Fibroblast of lung (primary cell): ENCODE data around the gene HSD17B8. TPM values are rescaled to one million over a fixed set of nuclear protein-coding genes. Genes with fewer than 3 reads are reported as not detected.

Experiments
- DNase-seq, 2 donors: peaks; one replicate each; pipeline versions ENCODE4 v3.0.0 to v3.0.0-alpha.2; 2010; ENCODE audit warnings: low read depth in 2 of 2
- H2AFZ ChIP-seq: 2 replicates; pipeline ENCODE4 v1.5.1; 2012; ENCODE audit warnings: low read length, control low read depth, inconsistent platforms
- H3K27ac ChIP-seq: 2 replicates; pipeline ENCODE4 v1.5.1; 2011; ENCODE audit warnings: low read length, control low read depth; ENCODE audit not compliant: insufficient read depth
- H3K27me3 ChIP-seq: 2 replicates; pipeline ENCODE4 v1.5.1; 2011; ENCODE audit warnings: mild to moderate bottlenecking, low read length; ENCODE audit not compliant: control insufficient read depth, insufficient read depth
- H3K36me3 ChIP-seq: 2 replicates; pipeline ENCODE4 v1.5.1; 2011; ENCODE audit warnings: low read length; ENCODE audit not compliant: control insufficient read depth, insufficient read depth
- H3K4me1 ChIP-seq: 2 replicates; pipeline ENCODE4 v1.5.1; 2011; ENCODE audit warnings: low read length; ENCODE audit not compliant: control insufficient read depth, insufficient read depth; ENCODE audit errors: extremely low read depth
- H3K4me2 ChIP-seq: 2 replicates; pipeline ENCODE4 v1.5.1; 2011; ENCODE audit warnings: low read length, control low read depth; ENCODE audit not compliant: insufficient read depth; ENCODE audit errors: extremely low read depth
- H3K4me3 ChIP-seq, 4 experiments: fragments of 200-600 bp in 1 of 4; sonication (generic) in 1 of 4; replicated peaks in 1 of 4; 2 replicates each; pipeline ENCODE4 v1.5.1; 2011 to 2016; ENCODE audit warnings: low read length in 4 of 4, low read depth in 3 of 4, mild to moderate bottlenecking in 3 of 4, control low read depth in 2 of 4, inconsistent platforms in 1 of 4, mixed read lengths in 1 of 4; ENCODE audit not compliant: insufficient read depth in 1 of 4; ENCODE audit errors: control extremely low read depth in 1 of 4
- H3K79me2 ChIP-seq: 2 replicates; pipeline ENCODE4 v1.5.1; 2012; ENCODE audit warnings: mild to moderate bottlenecking, low read length, inconsistent platforms; ENCODE audit not compliant: control insufficient read depth, insufficient read depth
- H3K9ac ChIP-seq: 2 replicates; pipeline ENCODE4 v1.5.1; 2011; ENCODE audit warnings: mild to moderate bottlenecking, low read length, control low read depth; ENCODE audit not compliant: insufficient read depth
- H3K9me3 ChIP-seq: 2 replicates; pipeline ENCODE4 v1.5.1; 2012; ENCODE audit warnings: low read depth, low read length; ENCODE audit not compliant: control insufficient read depth, insufficient read depth
- H4K20me1 ChIP-seq: 2 replicates; pipeline ENCODE4 v1.5.1; 2011; ENCODE audit warnings: low read length; ENCODE audit not compliant: control insufficient read depth, insufficient read depth; ENCODE audit errors: extremely low read depth
- EZH2 ChIP-seq: IDR thresholded peaks from 2 replicates; pipeline ENCODE4 v1.5.1; 2012; ENCODE audit warnings: low read length, control low read depth, mild to moderate bottlenecking; ENCODE audit errors: missing control alignments
- polyA plus RNA-seq, 2 donors: library from polyadenylated mRNA; depleted of rRNA in 1 of 2; stranded (reverse) in 1 of 2; unstranded in 1 of 2; fragments of >200 nt; gene quantifications; 2 replicates each; pipeline ENCODE4 v1.2.1, GENCODE V29; 2011 to 2012; ENCODE audit warnings: missing spikeins in 1 of 2
- total RNA-seq: library from RNA; depleted of rRNA; stranded (reverse); fragments of >200 nt; gene quantifications from 2 replicates; pipeline ENCODE4 v1.2.1, GENCODE V29; 2014
- TF ChIP-seq, protein P1 (sequence below), 2 donors: IDR thresholded peaks in 1 of 2; conservative IDR thresholded peaks in 1 of 2; 1 replicate in 1 of 2; 2 replicates in 1 of 2; pipeline ENCODE4 v1.5.1; 2011 to 2012; ENCODE audit warnings: low read length in 2 of 2, control low read depth in 1 of 2, inconsistent platforms in 1 of 2, low read depth in 1 of 2, mild to moderate bottlenecking in 1 of 2

HSD17B8 gene
- total and polyA plus RNA-seq, 2 donors (not counting 1 experiment from before 2014, with no cell fraction given), result 4.9 to 11.4 TPM

- H3K9me3 ChIP-seq, result no peaks in the 10 kb centered on the region
- no peak for DNase-seq
- no peak overlapping the region for H3K27ac ChIP-seq
- H2AFZ ChIP-seq, result no peak overlapping the region
- peaks cover 11% of the 10 kb centered on the region for H3K36me3 ChIP-seq
- no peaks in the 10 kb centered on the region for H3K79me2 ChIP-seq
- H3K4me2 ChIP-seq, result no peak overlapping the region
- H3K9ac ChIP-seq, result no peak overlapping the region
- H3K4me1 ChIP-seq, result peaks cover 25% of the 10 kb centered on the region
- peaks cover 7% of the 10 kb centered on the region for H3K27me3 ChIP-seq
- no peaks in the 10 kb centered on the region for H4K20me1 ChIP-seq
- H3K4me3 ChIP-seq, result no peak overlapping the region
- no peak for TF ChIP-seq EZH2
- TF ChIP-seq, protein P1, sequence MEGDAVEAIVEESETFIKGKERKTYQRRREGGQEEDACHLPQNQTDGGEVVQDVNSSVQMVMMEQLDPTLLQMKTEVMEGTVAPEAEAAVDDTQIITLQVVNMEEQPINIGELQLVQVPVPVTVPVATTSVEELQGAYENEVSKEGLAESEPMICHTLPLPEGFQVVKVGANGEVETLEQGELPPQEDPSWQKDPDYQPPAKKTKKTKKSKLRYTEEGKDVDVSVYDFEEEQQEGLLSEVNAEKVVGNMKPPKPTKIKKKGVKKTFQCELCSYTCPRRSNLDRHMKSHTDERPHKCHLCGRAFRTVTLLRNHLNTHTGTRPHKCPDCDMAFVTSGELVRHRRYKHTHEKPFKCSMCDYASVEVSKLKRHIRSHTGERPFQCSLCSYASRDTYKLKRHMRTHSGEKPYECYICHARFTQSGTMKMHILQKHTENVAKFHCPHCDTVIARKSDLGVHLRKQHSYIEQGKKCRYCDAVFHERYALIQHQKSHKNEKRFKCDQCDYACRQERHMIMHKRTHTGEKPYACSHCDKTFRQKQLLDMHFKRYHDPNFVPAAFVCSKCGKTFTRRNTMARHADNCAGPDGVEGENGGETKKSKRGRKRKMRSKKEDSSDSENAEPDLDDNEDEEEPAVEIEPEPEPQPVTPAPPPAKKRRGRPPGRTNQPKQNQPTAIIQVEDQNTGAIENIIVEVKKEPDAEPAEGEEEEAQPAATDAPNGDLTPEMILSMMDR (conservative IDR thresholded peaks at IDR 0.05 in 1 of 2, IDR thresholded peaks at IDR 0.05 in 1 of 2; ENCODE audit: low read depth in 1 of 2, low read length in 2 of 2), result no peak
Measured at GRCh38 chr6:33209856-33210255, 5.4 kb downstream of the HSD17B8 start.

DNA sequence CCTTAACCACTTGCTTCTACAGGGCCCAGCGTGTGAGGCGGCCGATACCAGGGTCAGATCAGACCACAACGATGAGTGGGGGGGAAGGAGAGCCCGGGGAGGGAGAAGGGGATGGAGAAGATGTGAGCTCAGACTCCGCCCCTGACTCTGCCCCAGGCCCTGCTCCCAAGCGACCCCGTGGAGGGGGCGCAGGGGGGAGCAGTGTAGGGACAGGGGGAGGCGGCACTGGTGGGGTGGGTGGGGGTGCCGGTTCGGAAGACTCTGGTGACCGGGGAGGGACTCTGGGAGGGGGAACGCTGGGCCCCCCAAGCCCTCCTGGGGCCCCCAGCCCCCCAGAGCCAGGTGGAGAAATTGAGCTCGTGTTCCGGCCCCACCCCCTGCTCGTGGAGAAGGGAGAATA is 6.7 kb downstream of the HSD17B8 start:
- peaks cover 7% of the 10 kb centered on the region for H3K27me3 ChIP-seq
- H3K9me3 ChIP-seq, result no peaks in the 10 kb centered on the region
- H3K36me3 ChIP-seq, result peaks cover 11% of the 10 kb centered on the region
- H2AFZ ChIP-seq, result no peak overlapping the region
- H3K9ac ChIP-seq, result no peak overlapping the region
- H3K4me2 ChIP-seq, result no peak overlapping the region
- H3K4me3 ChIP-seq, result no peak overlapping the region
- H4K20me1 ChIP-seq, result no peaks in the 10 kb centered on the region
- H3K79me2 ChIP-seq, result no peaks in the 10 kb centered on the region
- DNase-seq, result no peak
- TF ChIP-seq EZH2, result no peak
- TF ChIP-seq, protein P1 (conservative IDR thresholded peaks at IDR 0.05 in 1 of 2, IDR thresholded peaks at IDR 0.05 in 1 of 2; ENCODE audit: low read depth in 1 of 2, low read length in 2 of 2), result no peak
- H3K4me1 ChIP-seq, result peaks cover 16% of the 10 kb centered on the region
- no peak overlapping the region for H3K27ac ChIP-seq

- Histone ChIP-seq H3K4me1 (peaks cover 9% of the 10 kb centered on the region), H3K79me2 (no peaks in the 10 kb centered on the region), H3K27me3 (peaks cover 7% of the 10 kb centered on the region), H3K9ac (no peak overlapping the region), H3K27ac (no peak overlapping the region), H2AFZ (no peak overlapping the region), H3K9me3 (no peaks in the 10 kb centered on the region), H3K4me3 (no peak overlapping the region), H4K20me1 (no peaks in the 10 kb centered on the region), H3K4me2 (no peak overlapping the region), H3K36me3 (peaks cover 11% of the 10 kb centered on the region)
- no peak for DNase-seq
- no peak for TF ChIP-seq EZH2
- TF ChIP-seq, protein P1 (conservative IDR thresholded peaks at IDR 0.05 in 1 of 2, IDR thresholded peaks at IDR 0.05 in 1 of 2; ENCODE audit: low read depth in 1 of 2, low read length in 2 of 2), result no peak
Measured at GRCh38 chr6:33211666-33212422, 7.4 kb downstream of the HSD17B8 start.
